ENCODE results near the gene ZNF649. TPM values are rescaled to one million over a fixed set of nuclear protein-coding genes. Genes with fewer than 3 reads are reported as not detected.
A peak's percentile ranks its signal among the peaks of the same experiment; 100 is the strongest.

The ZNF649 gene
- 10 to 100 TPM in 2 of 10 donors, 1 to 10 TPM in 8; 6.3 to 10.9 (median 8.3) TPM for total RNA-seq
- 1 to 10 TPM; 2.3 to 4.2 TPM for polyA plus RNA-seq
- long read RNA-seq, donor 1, transcript ZNF649-201 (5 exons, 3,197 nt) = major isoform, 13 of 15 reads
- long read RNA-seq, donor 1, partial matches to known transcripts = 0 of 15 reads
- long read RNA-seq, donor 1, other reads (novel, unspliced or antisense) = 2 of 15 reads
- long read RNA-seq, donor 2, transcript ZNF649-201 (5 exons, 3,197 nt) = major isoform, 15 of 25 reads
- long read RNA-seq, donor 2, partial matches to known transcripts = 2 of 25 reads
- long read RNA-seq, donor 2, other reads (novel, unspliced or antisense) = 8 of 25 reads
- long read RNA-seq, donor 3, transcript ZNF649-201 (5 exons, 3,197 nt) = major isoform, 15 of 19 reads
- long read RNA-seq, donor 3, partial matches to known transcripts = 4 of 19 reads
- long read RNA-seq, donor 3, other reads (novel, unspliced or antisense) = 0 of 19 reads

DNA sequence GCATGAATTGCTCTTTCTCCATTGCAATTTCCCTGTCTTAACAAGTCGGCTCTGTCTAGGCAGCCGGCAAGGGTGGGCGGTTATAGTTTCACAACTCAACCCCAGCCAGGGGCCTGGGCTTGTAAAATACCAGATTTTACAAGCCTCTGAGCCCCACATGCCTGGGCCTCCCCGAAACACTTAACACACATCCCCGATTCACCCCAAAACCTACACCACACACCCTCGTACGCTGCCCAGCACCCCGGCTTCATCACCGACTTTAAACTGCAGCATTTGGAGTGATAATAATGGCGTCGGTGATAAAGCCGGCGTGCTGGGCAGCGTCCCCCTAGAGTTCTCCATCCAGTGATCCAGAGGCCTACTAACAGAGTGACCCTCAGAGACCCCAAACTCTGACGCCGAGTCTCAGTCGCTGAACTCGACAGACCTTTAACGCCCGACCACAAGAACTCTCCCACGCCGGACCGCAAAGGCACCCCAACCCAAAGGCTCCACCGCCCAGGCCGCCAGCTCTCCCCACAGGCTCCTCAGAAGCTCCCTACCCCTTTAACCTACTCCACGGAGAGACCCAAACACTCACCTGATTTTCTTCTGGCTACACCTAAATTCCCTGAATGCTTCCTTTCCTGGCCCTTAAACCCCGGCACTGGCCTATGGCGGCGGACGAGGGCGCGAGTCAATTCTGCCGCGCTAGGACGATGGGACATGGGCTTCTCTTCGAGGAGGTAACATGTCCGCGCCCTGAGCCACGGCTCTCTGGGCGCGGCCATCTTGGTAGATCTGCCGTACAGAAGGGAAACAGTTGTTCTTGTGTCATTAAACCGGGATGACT is at the start of gene ZNF649:
Gene ZNF649, minus strand, starts transcription at position 687 of the 835 bp plus-strand sequence. CDS start 4,910 bp downstream, outside the sequence.
- TF ChIP-seq, protein P1, sequence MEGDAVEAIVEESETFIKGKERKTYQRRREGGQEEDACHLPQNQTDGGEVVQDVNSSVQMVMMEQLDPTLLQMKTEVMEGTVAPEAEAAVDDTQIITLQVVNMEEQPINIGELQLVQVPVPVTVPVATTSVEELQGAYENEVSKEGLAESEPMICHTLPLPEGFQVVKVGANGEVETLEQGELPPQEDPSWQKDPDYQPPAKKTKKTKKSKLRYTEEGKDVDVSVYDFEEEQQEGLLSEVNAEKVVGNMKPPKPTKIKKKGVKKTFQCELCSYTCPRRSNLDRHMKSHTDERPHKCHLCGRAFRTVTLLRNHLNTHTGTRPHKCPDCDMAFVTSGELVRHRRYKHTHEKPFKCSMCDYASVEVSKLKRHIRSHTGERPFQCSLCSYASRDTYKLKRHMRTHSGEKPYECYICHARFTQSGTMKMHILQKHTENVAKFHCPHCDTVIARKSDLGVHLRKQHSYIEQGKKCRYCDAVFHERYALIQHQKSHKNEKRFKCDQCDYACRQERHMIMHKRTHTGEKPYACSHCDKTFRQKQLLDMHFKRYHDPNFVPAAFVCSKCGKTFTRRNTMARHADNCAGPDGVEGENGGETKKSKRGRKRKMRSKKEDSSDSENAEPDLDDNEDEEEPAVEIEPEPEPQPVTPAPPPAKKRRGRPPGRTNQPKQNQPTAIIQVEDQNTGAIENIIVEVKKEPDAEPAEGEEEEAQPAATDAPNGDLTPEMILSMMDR (IDR thresholded peaks at IDR 0.05) = peak in 4 of 9 donors; percentile 12 to 29 (median 24)
- WGBS, 2 donors = 1% methylated on average over 43 of the region's 43 CpGs
- Histone ChIP-seq H3K9me3 (peaks cover 0 to 71% (median 8%) of the 10 kb centered on the region in 11 donors), H3K4me3 (peak within 1 kb of the TSS; percentile 47 to 97 (median 73)), H3K36me3 (peaks cover 0 to 36% (median 7%) of the 10 kb centered on the region in 9 donors), H3K27me3 (peaks cover 0 to 30% (median 18%) of the 10 kb centered on the region in 7 donors), H3K27ac (peak within 1 kb of the TSS; percentile 15 to 93 (median 86)), H3K4me1 (peaks cover 0 to 15% (median 12%) of the 10 kb centered on the region in 9 donors)
- peak; percentile 85 to 87 for DNase-seq
- intact Hi-C loops (cut with DNase I) = loop anchor here in 1 of 10 donors (2.0 kb wide), 1 partner anchor 22 kb away; the partner anchor contains the start of gene ZNF613
- ATAC-seq = peak; percentile 99 to 100 (median 100)

DNA sequence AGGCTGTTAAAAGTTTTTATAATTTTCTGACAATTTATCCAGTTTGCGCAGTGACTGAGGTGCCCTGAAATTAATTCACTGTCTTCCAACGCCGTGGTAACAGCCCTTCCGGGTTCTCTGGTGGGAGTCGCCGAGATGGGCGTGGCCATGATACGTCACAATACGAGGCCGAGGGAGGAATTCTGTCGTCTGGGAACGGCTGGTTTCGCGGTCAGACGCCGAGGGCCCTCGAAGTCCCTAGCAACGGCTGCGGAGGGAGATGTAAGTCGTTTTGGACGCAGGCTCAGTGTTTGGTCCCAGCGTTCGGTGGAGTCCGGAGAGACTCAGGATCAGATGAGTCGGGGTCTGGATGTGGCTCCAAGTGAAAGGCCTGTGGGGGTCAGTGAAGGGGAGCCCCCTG is 44.2 kb upstream of the ZNF649 start:
- peaks cover 0 to 94% (median 59%) of the 10 kb centered on the region in 11 donors for H3K9me3 ChIP-seq

DNA sequence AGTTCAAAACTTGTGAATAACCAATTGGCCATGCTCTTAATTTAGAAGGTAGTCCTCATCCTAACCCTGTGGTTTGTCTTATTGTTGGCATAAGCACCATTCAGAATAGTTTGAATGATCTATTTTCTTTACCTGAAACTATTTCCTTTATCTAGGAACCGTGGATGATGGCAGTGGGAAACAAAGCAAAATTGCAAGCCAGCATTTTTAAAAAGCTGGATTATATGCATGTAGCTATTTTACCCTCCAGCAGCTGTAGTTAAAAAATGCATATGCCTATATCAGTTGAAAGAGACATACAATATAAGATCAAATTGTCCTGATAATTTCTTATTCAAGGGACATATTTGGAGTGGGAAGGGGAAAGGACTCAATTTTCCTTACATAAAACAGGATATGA is 41.8 kb upstream of the ZNF649 start:
- 94 to 98% methylated on average over 1 of the region's 1 CpG for WGBS, 2 donors
- Histone ChIP-seq H3K27ac (no peak overlapping the region), H3K36me3 (peaks cover 6 to 58% (median 42%) of the 10 kb centered on the region in 9 donors), H3K27me3 (no peaks in the 10 kb centered on the region), H3K4me3 (no peak overlapping the region), H3K9me3 (peaks cover 0 to 100% (median 81%) of the 10 kb centered on the region in 11 donors), H3K4me1 (peaks cover 0 to 6% (median 0%) of the 10 kb centered on the region in 9 donors)
- no peak for DNase-seq
- no peak for ATAC-seq
- intact Hi-C loops (cut with DNase I) = no loop called here
- TF ChIP-seq, protein P1 (IDR thresholded peaks at IDR 0.05) = no peak

More for the DNA sequence above, 44.2 kb upstream of the ZNF649 start:
- peak overlapping the region in 8 of 10 donors; percentile 9 to 54 (median 44) for H3K4me3 ChIP-seq
- TF ChIP-seq, protein P1 (IDR thresholded peaks at IDR 0.05) = no peak
- peaks cover 0 to 34% (median 18%) of the 10 kb centered on the region in 9 donors for H3K36me3 ChIP-seq
- no peaks in the 10 kb centered on the region for H3K27me3 ChIP-seq
- DNase-seq = peak; percentile 48 to 61
- ATAC-seq = peak in 5 of 8 donors; percentile 41 to 82 (median 62)
- peaks cover 0 to 6% (median 0%) of the 10 kb centered on the region in 9 donors for H3K4me1 ChIP-seq
- intact Hi-C loops (cut with DNase I) = no loop called here
- WGBS, 2 donors = 9 to 10% methylated on average over 25 of the region's 25 CpGs
- peak overlapping the region in 2 of 10 donors; percentile 17 to 36 for H3K27ac ChIP-seq
